ENCODE measurements around the gene RNF123.
"Not testable (repeated sequence)": the region's sequence is repeated elsewhere in the genome, so short reads cannot be mapped to it uniquely, and the experiment has no call there.

Gene RNF123

GRCh38 chr3:49734752-49735151 lies 45.4 kb downstream of the RNF123 start:
- H3K4me1 ChIP-seq (ENCODE audit: insufficient read depth, low read length), result no peaks in the 10 kb centered on the region
- H3K27ac ChIP-seq (ENCODE audit: low read depth, low read length), result no peak overlapping the region
- no peak overlapping the region for H3K4me3 ChIP-seq (ENCODE audit: low read length)
- H3K36me3 ChIP-seq (ENCODE audit: insufficient read depth, low read length), result peaks cover 83% of the 10 kb centered on the region
- H3K9me3 ChIP-seq (ENCODE audit: insufficient read depth, low read depth, low read length), result no peaks in the 10 kb centered on the region
- H3K27me3 ChIP-seq (ENCODE audit: insufficient read depth, low read length), result no peaks in the 10 kb centered on the region
- H3K9ac ChIP-seq (ENCODE audit: low read depth, low read length), result no peak overlapping the region
- 95% methylated on average over 5 of the region's 6 CpGs for WGBS

GRCh38 chr3:49738067-49738713 lies 48.8 kb downstream of the RNF123 start:
- H3K36me3 ChIP-seq (ENCODE audit: insufficient read depth, low read length), result peaks cover 54% of the 10 kb centered on the region
- H3K27ac ChIP-seq (ENCODE audit: low read depth, low read length), result no peak overlapping the region
- no peaks in the 10 kb centered on the region for H3K4me1 ChIP-seq (ENCODE audit: insufficient read depth, low read length)
- no peak overlapping the region for H3K4me3 ChIP-seq (ENCODE audit: low read length)
- no peak overlapping the region for H3K9ac ChIP-seq (ENCODE audit: low read depth, low read length)
- 94% methylated on average over 11 of the region's 11 CpGs for WGBS
- no peaks in the 10 kb centered on the region for H3K9me3 ChIP-seq (ENCODE audit: insufficient read depth, low read depth, low read length)
- no peaks in the 10 kb centered on the region for H3K27me3 ChIP-seq (ENCODE audit: insufficient read depth, low read length)

- no peak overlapping the region for H3K9ac ChIP-seq (ENCODE audit: low read depth, low read length)
- H3K4me3 ChIP-seq (ENCODE audit: low read length), result no peak overlapping the region
- H3K4me1 ChIP-seq (ENCODE audit: insufficient read depth, low read length), result no peaks in the 10 kb centered on the region
- H3K27me3 ChIP-seq (ENCODE audit: insufficient read depth, low read length), result no peaks in the 10 kb centered on the region
- no peaks in the 10 kb centered on the region for H3K9me3 ChIP-seq (ENCODE audit: insufficient read depth, low read depth, low read length)
- no peak overlapping the region for H3K27ac ChIP-seq (ENCODE audit: low read depth, low read length)
- peaks cover 40% of the 10 kb centered on the region for H3K36me3 ChIP-seq (ENCODE audit: insufficient read depth, low read length)
Observed at GRCh38 chr3:49740427-49740826, 51.1 kb downstream of the RNF123 start.

GRCh38 chr3:49745986-49746385 lies 56.6 kb downstream of the RNF123 start:
- WGBS, result 88% methylated on average over 2 of the region's 2 CpGs
- Histone ChIP-seq H3K4me1 (ENCODE audit: insufficient read depth, low read length) (no peaks in the 10 kb centered on the region; the same call in 1 of the 2 replicates), H3K4me3 (ENCODE audit: low read length) (no peak overlapping the region), H3K9me3 (ENCODE audit: insufficient read depth, low read depth, low read length) (no peaks in the 10 kb centered on the region), H3K36me3 (ENCODE audit: insufficient read depth, low read length) (peaks cover 35% of the 10 kb centered on the region), H3K27ac (ENCODE audit: low read depth, low read length) (no peak overlapping the region), H3K27me3 (ENCODE audit: insufficient read depth, low read length) (no peaks in the 10 kb centered on the region), H3K9ac (ENCODE audit: low read depth, low read length) (no peak overlapping the region)

GRCh38 chr3:49747792-49748480 lies 58.6 kb downstream of the RNF123 start:
- 94% methylated on average over 13 of the region's 13 CpGs for WGBS
- no peak overlapping the region for H3K4me3 ChIP-seq (ENCODE audit: low read length)
- no peak overlapping the region for H3K9ac ChIP-seq (ENCODE audit: low read depth, low read length)
- H3K27me3 ChIP-seq (ENCODE audit: insufficient read depth, low read length), result no peaks in the 10 kb centered on the region
- H3K27ac ChIP-seq (ENCODE audit: low read depth, low read length), result no peak overlapping the region
- H3K9me3 ChIP-seq (ENCODE audit: insufficient read depth, low read depth, low read length), result no peaks in the 10 kb centered on the region
- H3K36me3 ChIP-seq (ENCODE audit: insufficient read depth, low read length), result peaks cover 35% of the 10 kb centered on the region
- no peaks in the 10 kb centered on the region; the same call in 1 of the 2 replicates for H3K4me1 ChIP-seq (ENCODE audit: insufficient read depth, low read length)

- H3K9ac ChIP-seq (ENCODE audit: low read depth, low read length); H3K27ac ChIP-seq (ENCODE audit: low read depth, low read length); H3K9me3 ChIP-seq (ENCODE audit: insufficient read depth, low read depth, low read length); H3K4me1 ChIP-seq (ENCODE audit: insufficient read depth, low read length); H3K27me3 ChIP-seq (ENCODE audit: insufficient read depth, low read length); H3K4me3 ChIP-seq (ENCODE audit: low read length): not testable (repeated sequence)
- peaks cover 32% of the 10 kb centered on the region for H3K36me3 ChIP-seq (ENCODE audit: insufficient read depth, low read length)
- WGBS, result 94% methylated on average over 5 of the region's 5 CpGs
Observed at GRCh38 chr3:49748874-49749273, 59.5 kb downstream of the RNF123 start.

GRCh38 chr3:49750056-49750455 lies 60.7 kb downstream of the RNF123 start:
- no peaks in the 10 kb centered on the region for H3K9me3 ChIP-seq (ENCODE audit: insufficient read depth, low read depth, low read length)
- no peaks in the 10 kb centered on the region; the same call in 1 of the 2 replicates for H3K4me1 ChIP-seq (ENCODE audit: insufficient read depth, low read length)
- H3K4me3 ChIP-seq (ENCODE audit: low read length), result no peak overlapping the region
- H3K27me3 ChIP-seq (ENCODE audit: insufficient read depth, low read length), result no peaks in the 10 kb centered on the region
- WGBS, result 91% methylated on average over 4 of the region's 4 CpGs
- no peak overlapping the region for H3K9ac ChIP-seq (ENCODE audit: low read depth, low read length)
- no peak overlapping the region for H3K27ac ChIP-seq (ENCODE audit: low read depth, low read length)
- H3K36me3 ChIP-seq (ENCODE audit: insufficient read depth, low read length), result peaks cover 27% of the 10 kb centered on the region

GRCh38 chr3:49751501-49751900 lies 62.1 kb downstream of the RNF123 start:
- no peaks in the 10 kb centered on the region for H3K27me3 ChIP-seq (ENCODE audit: insufficient read depth, low read length)
- H3K4me1 ChIP-seq (ENCODE audit: insufficient read depth, low read length), result no peaks in the 10 kb centered on the region; the same call in 1 of the 2 replicates
- no peak overlapping the region for H3K27ac ChIP-seq (ENCODE audit: low read depth, low read length)
- H3K9ac ChIP-seq (ENCODE audit: low read depth, low read length), result no peak overlapping the region
- no peaks in the 10 kb centered on the region for H3K9me3 ChIP-seq (ENCODE audit: insufficient read depth, low read depth, low read length)
- peaks cover 27% of the 10 kb centered on the region for H3K36me3 ChIP-seq (ENCODE audit: insufficient read depth, low read length)
- WGBS, result 94% methylated on average over 4 of the region's 4 CpGs
- no peak overlapping the region for H3K4me3 ChIP-seq (ENCODE audit: low read length)

- Histone ChIP-seq H3K4me3 (ENCODE audit: low read length) (no peak overlapping the region), H3K27me3 (ENCODE audit: insufficient read depth, low read length) (no peaks in the 10 kb centered on the region), H3K9me3 (ENCODE audit: insufficient read depth, low read depth, low read length) (no peaks in the 10 kb centered on the region), H3K9ac (ENCODE audit: low read depth, low read length) (no peak overlapping the region), H3K27ac (ENCODE audit: low read depth, low read length) (no peak overlapping the region), H3K4me1 (ENCODE audit: insufficient read depth, low read length) (no peaks in the 10 kb centered on the region), H3K36me3 (ENCODE audit: insufficient read depth, low read length) (0 out of 2 replicates have a peak, but pooled peaks cover 4% of the 10 kb centered on the region)
- WGBS, result 92% methylated on average over 1 of the region's 1 CpG
Observed at GRCh38 chr3:49754536-49754935, 65.2 kb downstream of the RNF123 start.

GRCh38 chr3:49756036-49756435 lies 66.7 kb downstream of the RNF123 start:
- no peak overlapping the region for H3K9ac ChIP-seq (ENCODE audit: low read depth, low read length)
- H3K4me1 ChIP-seq (ENCODE audit: insufficient read depth, low read length), result no peaks in the 10 kb centered on the region
- no peaks in the 10 kb centered on the region for H3K36me3 ChIP-seq (ENCODE audit: insufficient read depth, low read length)
- H3K4me3 ChIP-seq (ENCODE audit: low read length), result no peak overlapping the region
- H3K9me3 ChIP-seq (ENCODE audit: insufficient read depth, low read depth, low read length), result no peaks in the 10 kb centered on the region
- no peak overlapping the region for H3K27ac ChIP-seq (ENCODE audit: low read depth, low read length)
- H3K27me3 ChIP-seq (ENCODE audit: insufficient read depth, low read length), result no peaks in the 10 kb centered on the region
- 83% methylated on average over 1 of the region's 1 CpG for WGBS

- Histone ChIP-seq H3K27ac (ENCODE audit: low read depth, low read length) (no peak overlapping the region), H3K27me3 (ENCODE audit: insufficient read depth, low read length) (no peaks in the 10 kb centered on the region), H3K9ac (ENCODE audit: low read depth, low read length) (no peak overlapping the region), H3K9me3 (ENCODE audit: insufficient read depth, low read depth, low read length) (no peaks in the 10 kb centered on the region), H3K4me1 (ENCODE audit: insufficient read depth, low read length) (no peaks in the 10 kb centered on the region), H3K4me3 (ENCODE audit: low read length) (no peak overlapping the region), H3K36me3 (ENCODE audit: insufficient read depth, low read length) (no peaks in the 10 kb centered on the region)
- 74% methylated on average over 2 of the region's 2 CpGs for WGBS
Observed at GRCh38 chr3:49757197-49757596, 67.8 kb downstream of the RNF123 start.
